IgD-negative memory B cell (primary cell): ENCODE results near the gene CDK12. TPM values are rescaled to one million over a fixed set of nuclear protein-coding genes. Genes with fewer than 3 reads are reported as not detected.
A peak's percentile ranks its signal among the peaks of the same experiment; 100 is the strongest.
"Not testable (repeated sequence)": the region's sequence is repeated elsewhere in the genome, so short reads cannot be mapped to it uniquely, and the experiment has no call there.

Source experiments
- H3K27ac Mint-ChIP-seq, 3 donors: one replicate each; pipeline ENCODE4 v1.8.0; 2020 to 2022; ENCODE audit warnings: mild to moderate bottlenecking in 3 of 3, mixed read lengths in 3 of 3, moderate library complexity in 1 of 3
- H3K27me3 Mint-ChIP-seq: one replicate; pipeline ENCODE4 v1.8.0; 2021; ENCODE audit warnings: mixed read lengths
- H3K36me3 Mint-ChIP-seq: one replicate; pipeline ENCODE4 v1.8.0; 2020; ENCODE audit warnings: mild to moderate bottlenecking, mixed read lengths
- H3K4me1 Mint-ChIP-seq, 3 donors: one replicate each; pipeline ENCODE4 v1.8.0; 2020 to 2022; ENCODE audit warnings: mixed read lengths in 3 of 3, mild to moderate bottlenecking in 1 of 3
- H3K4me3 Mint-ChIP-seq, 4 donors: one replicate each; pipeline ENCODE4 v1.8.0; 2020 to 2022; ENCODE audit warnings: mild to moderate bottlenecking in 4 of 4, mixed read lengths in 4 of 4, moderate library complexity in 3 of 4
- H3K9me3 Mint-ChIP-seq, 3 donors: one replicate each; pipeline ENCODE4 v1.8.0; 2020 to 2021; ENCODE audit warnings: mixed read lengths in 3 of 3, mild to moderate bottlenecking in 1 of 3
- polyA plus RNA-seq: library from polyadenylated mRNA; unstranded; fragments of 300-500 nt; fragmentation: Illumina TruSeq; gene quantifications from one replicate; pipeline ENCODE4 v1.2.3, GENCODE V29; 2021

The CDK12 gene
- polyA plus RNA-seq, 1 donor from 2014 or later, result 6.1 TPM

DNA sequence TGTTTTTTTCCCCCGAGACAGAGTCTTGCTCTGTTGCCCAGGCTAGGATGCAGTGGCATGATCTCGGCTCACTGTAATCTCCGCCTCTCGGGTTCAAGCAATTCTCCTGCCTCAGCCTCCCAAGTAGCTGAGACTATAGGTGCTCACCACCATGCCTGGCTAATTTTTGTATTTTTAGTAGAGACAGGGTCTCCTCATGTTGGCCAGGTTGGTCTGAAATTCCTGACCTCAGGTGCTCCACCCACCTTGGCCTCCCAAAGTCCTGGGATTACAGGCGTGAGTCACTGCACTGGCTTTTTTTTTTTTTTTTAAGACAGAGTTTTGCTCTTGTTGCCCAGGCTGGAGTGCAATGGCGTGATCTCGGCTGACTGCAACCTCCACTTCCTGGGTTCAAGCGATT, 18.3 kb downstream of the CDK12 start:
- H3K4me1 Mint-ChIP-seq, H3K9me3 Mint-ChIP-seq, H3K27ac Mint-ChIP-seq, H3K4me3 Mint-ChIP-seq, H3K27me3 Mint-ChIP-seq, H3K36me3 Mint-ChIP-seq: not testable (repeated sequence)

DNA sequence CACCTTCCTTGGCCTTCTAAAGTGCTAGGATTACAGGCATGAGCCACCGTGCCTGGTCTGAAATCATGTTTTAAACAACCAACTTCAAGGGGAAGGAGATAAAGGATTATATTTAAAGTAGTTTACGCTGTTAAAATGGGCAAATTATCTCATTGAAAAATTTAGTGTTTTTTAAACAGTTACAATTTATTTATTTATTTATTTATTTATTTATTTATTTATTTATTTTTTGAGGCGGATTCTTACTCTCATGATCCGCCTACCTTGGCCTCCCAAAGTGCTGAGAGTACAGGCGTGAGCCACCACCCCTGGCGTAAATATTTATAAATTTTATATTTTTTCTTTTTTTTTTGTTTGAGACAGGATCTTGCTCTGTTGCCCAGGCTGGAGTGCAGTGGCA, 22.2 kb downstream of the CDK12 start:
- Mint-ChIP-seq H3K4me1 (peaks cover 4 to 13% (median 11%) of the 10 kb centered on the region in 3 donors), H3K9me3 (no peaks in the 10 kb centered on the region)

GRCh38 chr17:39484178-39484577, 22.9 kb downstream of the CDK12 start:
- Mint-ChIP-seq H3K36me3 (peaks cover 3% of the 10 kb centered on the region), H3K4me3 (no peak overlapping the region), H3K4me1 (peaks cover 4 to 13% (median 11%) of the 10 kb centered on the region in 3 donors), H3K27ac (no peak overlapping the region), H3K9me3 (no peaks in the 10 kb centered on the region), H3K27me3 (no peaks in the 10 kb centered on the region)

More for the DNA sequence above, 22.2 kb downstream of the CDK12 start:
- Mint-ChIP-seq H3K27ac (no peak overlapping the region), H3K27me3 (no peaks in the 10 kb centered on the region), H3K4me3 (no peak overlapping the region), H3K36me3 (peaks cover 3% of the 10 kb centered on the region)

DNA sequence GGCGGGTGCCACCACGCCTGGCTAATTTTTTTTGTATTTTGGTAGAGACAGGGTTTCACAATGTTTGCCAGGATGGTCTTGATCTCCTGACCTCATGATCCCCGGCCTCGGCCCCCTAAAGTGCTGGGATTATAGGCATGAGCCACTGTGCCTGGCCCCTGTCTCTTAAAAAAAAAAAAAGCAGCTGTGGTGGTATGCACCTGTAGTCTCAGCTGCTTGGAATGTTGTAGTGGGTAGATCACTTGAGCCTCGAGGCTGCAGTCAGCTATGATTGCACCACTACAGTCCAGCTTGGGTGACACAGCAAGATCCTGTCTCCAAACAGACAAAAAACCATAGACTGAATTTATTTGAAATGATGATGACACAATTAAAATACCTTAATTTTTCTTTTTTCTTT, 24.3 kb downstream of the CDK12 start:
- Mint-ChIP-seq H3K4me3 (no peak overlapping the region), H3K4me1 (peaks cover 5 to 16% (median 11%) of the 10 kb centered on the region in 3 donors), H3K36me3 (peaks cover 1% of the 10 kb centered on the region), H3K27me3 (no peaks in the 10 kb centered on the region), H3K27ac (no peak overlapping the region), H3K9me3 (no peaks in the 10 kb centered on the region)

- Mint-ChIP-seq H3K4me1 (peaks cover 5 to 16% (median 11%) of the 10 kb centered on the region in 3 donors), H3K36me3 (no peaks in the 10 kb centered on the region), H3K9me3 (no peaks in the 10 kb centered on the region), H3K4me3 (no peak overlapping the region), H3K27me3 (no peaks in the 10 kb centered on the region), H3K27ac (peak overlapping the region in 1 of 3 donors; percentile 63)
Measured at GRCh38 chr17:39486242-39486641, 25.0 kb downstream of the CDK12 start.

DNA sequence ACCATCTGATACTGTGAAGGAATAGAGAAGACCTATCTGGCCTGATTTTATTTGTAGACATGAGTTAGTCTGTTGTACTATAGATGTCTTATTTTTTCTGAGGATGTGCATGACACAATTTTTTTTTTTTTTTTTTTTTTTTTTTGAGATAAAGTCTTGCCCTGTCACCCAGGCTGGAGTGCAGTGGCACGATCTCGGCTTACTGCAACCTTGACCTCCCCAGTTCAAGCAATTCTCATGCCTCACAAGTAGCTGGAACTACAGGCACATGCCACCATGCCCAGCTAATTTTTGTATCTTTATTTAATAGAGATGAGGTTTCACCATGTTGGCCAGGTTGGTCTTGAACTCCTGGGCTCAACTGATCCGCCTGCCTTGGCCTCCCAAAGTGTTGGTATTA, 26.2 kb downstream of the CDK12 start:
- H3K27ac Mint-ChIP-seq, H3K4me3 Mint-ChIP-seq: not testable (repeated sequence)
- H3K4me1 Mint-ChIP-seq, result peaks cover 5 to 16% (median 11%) of the 10 kb centered on the region in 3 donors

GRCh38 chr17:39487946-39488345, 26.7 kb downstream of the CDK12 start:
- Mint-ChIP-seq H3K27ac (no peak overlapping the region), H3K4me1 (peaks cover 5 to 16% (median 11%) of the 10 kb centered on the region in 3 donors), H3K36me3 (no peaks in the 10 kb centered on the region), H3K27me3 (no peaks in the 10 kb centered on the region), H3K9me3 (no peaks in the 10 kb centered on the region), H3K4me3 (no peak overlapping the region)

More for the DNA sequence above, 26.2 kb downstream of the CDK12 start:
- H3K9me3 Mint-ChIP-seq, H3K27me3 Mint-ChIP-seq, H3K36me3 Mint-ChIP-seq: not testable (repeated sequence)

- not testable (repeated sequence) for H3K36me3 Mint-ChIP-seq
Measured at GRCh38 chr17:39496921-39497320, 35.6 kb downstream of the CDK12 start.

GRCh38 chr17:39507511-39507910, 46.2 kb downstream of the CDK12 start:
- H3K4me3 Mint-ChIP-seq, result no peak overlapping the region
- no peak overlapping the region for H3K27ac Mint-ChIP-seq
- no peaks in the 10 kb centered on the region for H3K9me3 Mint-ChIP-seq
- peaks cover 0 to 2% (median 1%) of the 10 kb centered on the region in 3 donors for H3K4me1 Mint-ChIP-seq
- peaks cover 15% of the 10 kb centered on the region for H3K36me3 Mint-ChIP-seq
- H3K27me3 Mint-ChIP-seq, result no peaks in the 10 kb centered on the region

More at GRCh38 chr17:39496921-39497320, 35.6 kb downstream of the CDK12 start:
- H3K4me1 Mint-ChIP-seq, H3K9me3 Mint-ChIP-seq, H3K27me3 Mint-ChIP-seq, H3K4me3 Mint-ChIP-seq: not testable (repeated sequence)
- H3K27ac Mint-ChIP-seq, result peak overlapping the region in 1 of 3 donors; percentile 27

DNA sequence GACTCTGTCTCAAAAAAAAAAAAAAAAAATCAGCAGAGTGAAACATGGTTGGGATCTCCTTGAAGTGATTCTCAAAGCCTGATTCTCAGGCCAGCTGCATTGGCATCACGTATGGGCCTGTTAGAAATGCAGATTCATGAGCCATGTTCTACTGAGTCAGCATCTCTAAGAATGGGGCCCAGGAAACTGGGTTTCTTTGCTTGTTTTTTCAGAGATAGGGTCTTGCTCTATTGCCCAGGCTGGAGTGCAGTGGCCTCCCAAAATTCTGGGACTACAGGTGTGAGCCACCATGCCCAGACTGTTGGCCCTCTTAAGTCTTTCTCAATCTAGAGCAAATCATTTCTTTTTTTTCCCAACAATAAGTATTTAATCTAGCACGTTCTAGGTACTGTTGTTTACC, 47.7 kb downstream of the CDK12 start:
- peaks cover 12% of the 10 kb centered on the region for H3K36me3 Mint-ChIP-seq
- H3K4me3 Mint-ChIP-seq, result no peak overlapping the region
- H3K27ac Mint-ChIP-seq, result no peak overlapping the region
- H3K4me1 Mint-ChIP-seq, result peaks cover 0 to 2% (median 1%) of the 10 kb centered on the region in 3 donors
- H3K9me3 Mint-ChIP-seq, result no peaks in the 10 kb centered on the region
- no peaks in the 10 kb centered on the region for H3K27me3 Mint-ChIP-seq

DNA sequence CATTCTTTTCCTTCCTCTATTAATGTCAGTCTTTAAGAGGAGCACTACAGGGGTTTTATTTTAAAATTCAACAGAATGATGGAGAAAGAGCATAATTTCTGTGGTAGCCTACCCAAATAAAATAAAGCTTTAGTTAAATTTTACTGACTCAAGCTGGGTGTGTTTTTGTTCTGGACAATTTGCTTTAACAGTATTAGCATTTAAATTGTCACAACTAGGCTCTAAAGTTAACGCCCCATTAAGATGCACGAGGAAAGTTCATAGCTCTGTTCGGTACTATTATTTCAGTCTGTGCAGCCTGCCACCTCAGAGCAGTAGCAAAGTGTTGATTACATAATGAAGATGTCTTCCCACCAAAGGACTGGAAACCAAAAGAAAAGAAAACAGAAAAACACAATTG, 52.0 kb downstream of the CDK12 start:
- Mint-ChIP-seq H3K4me1 (no peaks in the 10 kb centered on the region), H3K36me3 (peaks cover 15% of the 10 kb centered on the region), H3K4me3 (no peak overlapping the region), H3K9me3 (no peaks in the 10 kb centered on the region), H3K27me3 (no peaks in the 10 kb centered on the region), H3K27ac (peak overlapping the region in 1 of 3 donors; percentile 18)

DNA sequence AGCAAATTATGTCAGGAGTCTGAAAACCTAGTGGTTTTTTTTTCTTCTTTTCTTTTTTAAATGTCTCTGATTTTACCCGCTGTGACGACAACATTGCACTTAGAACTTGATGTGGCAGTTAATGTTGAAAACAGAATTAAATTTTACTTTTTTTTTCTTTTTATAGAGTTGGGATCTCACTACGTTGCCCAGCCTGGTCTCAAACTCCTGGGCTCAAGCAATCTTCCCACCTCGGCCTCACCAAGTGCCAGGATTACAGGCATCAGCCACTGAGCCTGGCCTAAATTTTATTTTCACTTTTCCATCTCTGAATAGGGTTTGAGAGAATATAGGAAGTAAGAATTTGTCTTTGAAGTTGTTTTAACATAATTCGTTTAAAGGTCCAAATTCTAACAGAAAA, 52.6 kb downstream of the CDK12 start:
- no peak overlapping the region for H3K27ac Mint-ChIP-seq
- no peaks in the 10 kb centered on the region for H3K4me1 Mint-ChIP-seq
- no peaks in the 10 kb centered on the region for H3K27me3 Mint-ChIP-seq
- H3K36me3 Mint-ChIP-seq, result peaks cover 15% of the 10 kb centered on the region
- H3K9me3 Mint-ChIP-seq, result no peaks in the 10 kb centered on the region
- no peak overlapping the region for H3K4me3 Mint-ChIP-seq

DNA sequence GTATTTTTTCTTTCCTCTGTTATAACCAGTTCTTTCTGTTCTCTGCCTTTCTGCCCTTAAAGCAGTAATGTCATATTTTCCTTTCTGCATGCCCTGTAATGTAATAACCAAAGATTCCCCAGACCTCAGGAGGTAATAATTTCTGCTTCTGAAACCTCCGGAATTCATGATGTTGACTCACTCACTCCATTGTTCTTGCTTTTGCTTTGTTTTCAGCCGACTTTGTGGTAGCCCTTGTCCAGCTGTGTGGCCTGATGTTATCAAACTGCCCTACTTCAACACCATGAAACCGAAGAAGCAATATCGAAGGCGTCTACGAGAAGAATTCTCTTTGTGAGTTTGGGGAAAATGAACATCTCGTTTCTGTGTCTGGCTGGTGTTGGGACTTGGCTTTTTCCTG, 55.9 kb downstream of the CDK12 start:
- no peaks in the 10 kb centered on the region for H3K9me3 Mint-ChIP-seq
- no peak overlapping the region for H3K4me3 Mint-ChIP-seq
- no peaks in the 10 kb centered on the region for H3K27me3 Mint-ChIP-seq
- H3K27ac Mint-ChIP-seq, result peak overlapping the region in 1 of 3 donors; percentile 80
- H3K36me3 Mint-ChIP-seq, result peaks cover 3% of the 10 kb centered on the region
- H3K4me1 Mint-ChIP-seq, result no peaks in the 10 kb centered on the region

- H3K27ac Mint-ChIP-seq, result no peak overlapping the region
- H3K36me3 Mint-ChIP-seq, result peaks cover 4% of the 10 kb centered on the region
- H3K9me3 Mint-ChIP-seq, result no peaks in the 10 kb centered on the region
- H3K4me3 Mint-ChIP-seq, result no peak overlapping the region
- no peaks in the 10 kb centered on the region for H3K4me1 Mint-ChIP-seq
- no peaks in the 10 kb centered on the region for H3K27me3 Mint-ChIP-seq
Measured at GRCh38 chr17:39525801-39526506, 64.7 kb downstream of the CDK12 start.

DNA sequence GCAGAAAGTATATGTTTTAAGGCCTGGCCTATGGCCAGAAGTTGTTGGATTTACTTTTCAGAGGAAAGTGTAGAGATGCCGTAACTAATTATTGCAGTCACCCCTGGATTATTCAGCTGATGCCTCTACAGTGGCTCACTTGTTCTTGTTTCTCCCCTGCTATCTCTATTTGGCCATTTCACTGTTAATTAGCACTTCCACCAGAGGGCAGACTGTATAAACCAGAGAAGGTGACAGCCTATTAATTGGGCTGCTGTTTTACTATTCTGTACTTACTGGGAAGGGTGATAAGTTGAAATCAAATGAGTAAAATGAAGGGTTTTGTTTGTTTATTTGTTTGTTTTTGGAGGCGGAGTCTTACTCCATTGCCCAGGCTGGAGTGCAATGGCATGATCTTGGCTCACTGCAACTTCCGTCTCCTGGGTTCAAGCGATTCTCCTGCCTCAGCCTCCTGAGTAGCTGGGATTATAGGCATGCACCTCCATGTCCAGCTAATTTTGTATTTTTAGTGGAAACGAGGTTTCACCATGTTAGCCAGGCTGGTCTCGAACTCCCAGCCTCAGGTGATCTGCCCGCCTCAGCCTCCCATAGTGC, 66.0 kb downstream of the CDK12 start:
- H3K36me3 Mint-ChIP-seq, result peaks cover 4% of the 10 kb centered on the region
- no peaks in the 10 kb centered on the region for H3K9me3 Mint-ChIP-seq
- peaks cover 0 to 3% (median 2%) of the 10 kb centered on the region in 3 donors for H3K4me1 Mint-ChIP-seq
- no peaks in the 10 kb centered on the region for H3K27me3 Mint-ChIP-seq
- H3K27ac Mint-ChIP-seq, result no peak overlapping the region
- H3K4me3 Mint-ChIP-seq, result no peak overlapping the region

- Mint-ChIP-seq H3K27ac (no peak overlapping the region), H3K4me3 (no peak overlapping the region), H3K36me3 (peaks cover 4% of the 10 kb centered on the region), H3K9me3 (no peaks in the 10 kb centered on the region), H3K27me3 (no peaks in the 10 kb centered on the region), H3K4me1 (peaks cover 2 to 3% (median 3%) of the 10 kb centered on the region in 3 donors)
Measured at GRCh38 chr17:39529455-39529854, 68.2 kb downstream of the CDK12 start.
